ENCODE measurements around the gene COX4I2.

- TF ChIP-seq, protein P1, sequence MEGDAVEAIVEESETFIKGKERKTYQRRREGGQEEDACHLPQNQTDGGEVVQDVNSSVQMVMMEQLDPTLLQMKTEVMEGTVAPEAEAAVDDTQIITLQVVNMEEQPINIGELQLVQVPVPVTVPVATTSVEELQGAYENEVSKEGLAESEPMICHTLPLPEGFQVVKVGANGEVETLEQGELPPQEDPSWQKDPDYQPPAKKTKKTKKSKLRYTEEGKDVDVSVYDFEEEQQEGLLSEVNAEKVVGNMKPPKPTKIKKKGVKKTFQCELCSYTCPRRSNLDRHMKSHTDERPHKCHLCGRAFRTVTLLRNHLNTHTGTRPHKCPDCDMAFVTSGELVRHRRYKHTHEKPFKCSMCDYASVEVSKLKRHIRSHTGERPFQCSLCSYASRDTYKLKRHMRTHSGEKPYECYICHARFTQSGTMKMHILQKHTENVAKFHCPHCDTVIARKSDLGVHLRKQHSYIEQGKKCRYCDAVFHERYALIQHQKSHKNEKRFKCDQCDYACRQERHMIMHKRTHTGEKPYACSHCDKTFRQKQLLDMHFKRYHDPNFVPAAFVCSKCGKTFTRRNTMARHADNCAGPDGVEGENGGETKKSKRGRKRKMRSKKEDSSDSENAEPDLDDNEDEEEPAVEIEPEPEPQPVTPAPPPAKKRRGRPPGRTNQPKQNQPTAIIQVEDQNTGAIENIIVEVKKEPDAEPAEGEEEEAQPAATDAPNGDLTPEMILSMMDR (IDR thresholded peaks at IDR 0.05; ENCODE audit: control extremely low read depth in 1 of 3, insufficient read depth in 1 of 3, low read depth in 1 of 3, low read length in 3 of 3), result no peak
- TF ChIP-seq EZH2 (IDR thresholded peaks at IDR 0.05; ENCODE audit: low read depth, low read length, severe bottlenecking), result no peak
- TF ChIP-seq SP2 (IDR thresholded peaks at IDR 0.05; ENCODE audit: low read length), result no peak
- TF ChIP-seq RNF2 (IDR thresholded peaks at IDR 0.05; ENCODE audit: borderline replicate concordance, low read depth, low read length, missing control alignments, poor library complexity, severe bottlenecking), result no peak
These were observed 29.9 kb downstream of the COX4I2 start for GRCh38 chr20:31667315-31668285.

Measured in H1 (cell line).